WTC11 (cell line): ENCODE data around the gene CGNL1. TPM values are rescaled to one million over a fixed set of nuclear protein-coding genes. Genes with fewer than 3 reads are reported as not detected.

ENCODE experiments used
- ATAC-seq: fragments of 200-7000 bp; cut with Tn5 transposase; 2 replicates; pipeline ENCODE4 v1.10.0; 2021; ENCODE audit warnings: mild to moderate bottlenecking, moderate library complexity
- CTCF ChIA-PET: fragments of 300-600 bp; sonication (Branson Sonifier 250); formaldehyde crosslinking; loops from one replicate; lab custom pipeline; 2021; ENCODE audit warnings: antibody characterized with exemption; lab: Charles Lee
- POLR2A ChIA-PET: fragments of 350-600 bp; sonication (Branson Sonifier 250); formaldehyde crosslinking; loops from one replicate; lab custom pipeline; 2021; ENCODE audit warnings: antibody characterized with exemption; lab: Charles Lee
- DNase-seq: peaks from one replicate; pipeline ENCODE4 v3.0.0; 2021; ENCODE audit warnings: low spot score
- H3K27ac Mint-ChIP-seq: 2 replicates; pipeline ENCODE4 v1.8.0; 2021; ENCODE audit warnings: mixed read lengths
- H3K27me3 Mint-ChIP-seq: 2 replicates; pipeline ENCODE4 v1.8.0; 2021; ENCODE audit warnings: low read depth, mild to moderate bottlenecking, moderate library complexity, mixed read lengths
- H3K36me3 Mint-ChIP-seq: 2 replicates; pipeline ENCODE4 v1.8.0; 2021; ENCODE audit warnings: mixed read lengths
- H3K4me1 Mint-ChIP-seq: 2 replicates; pipeline ENCODE4 v1.8.0; 2022; ENCODE audit warnings: mixed read lengths
- H3K4me3 Mint-ChIP-seq: 2 replicates; pipeline ENCODE4 v1.8.0; 2021; ENCODE audit warnings: mild to moderate bottlenecking, moderate library complexity, mixed read lengths
- H3K9me3 Mint-ChIP-seq: 2 replicates; pipeline ENCODE4 v1.8.0; 2021; ENCODE audit warnings: mixed read lengths
- AFF4 ChIP-seq: sonication (generic); formaldehyde crosslinking; IDR thresholded peaks from 2 replicates; pipeline ENCODE4 v1.8.1; 2023; ENCODE audit warnings: mild to moderate bottlenecking, missing genetic modification reagents, borderline replicate concordance
- ATF1 ChIP-seq: sonication (generic); formaldehyde crosslinking; IDR thresholded peaks from 2 replicates; pipeline ENCODE4 v1.8.1; 2023; ENCODE audit warnings: mild to moderate bottlenecking, moderate library complexity, missing genetic modification reagents
- E2F4 ChIP-seq: sonication (generic); formaldehyde crosslinking; IDR thresholded peaks from 2 replicates; pipeline ENCODE4 v1.8.1; 2022; ENCODE audit warnings: low read depth, mild to moderate bottlenecking, moderate library complexity, missing genetic modification reagents, borderline replicate concordance
- ERG ChIP-seq: fragments of 250-450 bp; sonication (Bioruptor Pico); IDR thresholded peaks from 2 replicates; pipeline ENCODE4 v1.8.0; 2021; ENCODE audit warnings: mild to moderate bottlenecking
- ETV6 ChIP-seq: sonication (generic); formaldehyde crosslinking; IDR thresholded peaks from 2 replicates; pipeline ENCODE4 v1.8.1; 2022; ENCODE audit warnings: mild to moderate bottlenecking, missing genetic modification reagents
- NFE2L1 ChIP-seq: sonication (generic); formaldehyde crosslinking; IDR thresholded peaks from 2 replicates; pipeline ENCODE4 v1.8.1; 2023; ENCODE audit warnings: missing genetic modification reagents
- NFYB ChIP-seq: sonication (generic); formaldehyde crosslinking; conservative IDR thresholded peaks from 2 replicates; pipeline ENCODE4 v1.8.0; 2022; ENCODE audit warnings: low read depth, missing genetic modification reagents
- OVOL2 ChIP-seq: fragments of 250-450 bp; sonication (Bioruptor Pico); IDR thresholded peaks from 2 replicates; pipeline ENCODE4 v1.9.0; 2021; ENCODE audit warnings: mild to moderate bottlenecking, borderline replicate concordance
- PRDM15 ChIP-seq: sonication (generic); formaldehyde crosslinking; IDR thresholded peaks from 2 replicates; pipeline ENCODE4 v1.8.0; 2022; ENCODE audit warnings: missing genetic modification reagents
- RORB ChIP-seq: fragments of 250-450 bp; sonication (Bioruptor Pico); IDR thresholded peaks from 2 replicates; pipeline ENCODE4 v1.9.0; 2021; ENCODE audit warnings: mild to moderate bottlenecking
- SMAD3 ChIP-seq: sonication (generic); formaldehyde crosslinking; IDR thresholded peaks from 2 replicates; pipeline ENCODE4 v1.8.0; 2022; ENCODE audit warnings: missing genetic modification reagents, mild to moderate bottlenecking, borderline replicate concordance
- SP1 ChIP-seq: sonication (generic); formaldehyde crosslinking; conservative IDR thresholded peaks from 2 replicates; pipeline ENCODE4 v1.8.1; 2022; ENCODE audit warnings: missing genetic modification reagents
- ZNF317 ChIP-seq: sonication (generic); formaldehyde crosslinking; IDR thresholded peaks from 2 replicates; pipeline ENCODE4 v1.8.1; 2023; ENCODE audit warnings: low read depth, mild to moderate bottlenecking, moderate library complexity, missing genetic modification reagents, borderline replicate concordance
- ZNF671 ChIP-seq: fragments of 250-450 bp; sonication (Bioruptor Pico); IDR thresholded peaks from 2 replicates; pipeline ENCODE4 v1.8.0; 2021; ENCODE audit warnings: mild to moderate bottlenecking
- total RNA-seq: library from RNA; stranded (reverse); gene quantifications from 3 replicates; pipeline ENCODE4 v1.2.3, GENCODE V29; 2021
- TF ChIP-seq, protein P1 (sequence below): sonication (generic); formaldehyde crosslinking; IDR thresholded peaks from 2 replicates; pipeline ENCODE4 v1.8.0; 2023; ENCODE audit warnings: mild to moderate bottlenecking, missing genetic modification reagents
- TF ChIP-seq, protein P2 (sequence below): sonication (generic); formaldehyde crosslinking; IDR thresholded peaks from 2 replicates; pipeline ENCODE4 v1.8.1; 2023; ENCODE audit warnings: mild to moderate bottlenecking, missing genetic modification reagents, moderate library complexity
- TF ChIP-seq, protein P3 (sequence below): sonication (generic); formaldehyde crosslinking; IDR thresholded peaks from 2 replicates; pipeline ENCODE4 v1.8.0; 2022; ENCODE audit warnings: mild to moderate bottlenecking, missing genetic modification reagents
- TF ChIP-seq, protein P4 (sequence below): sonication (generic); formaldehyde crosslinking; IDR thresholded peaks from 2 replicates; pipeline ENCODE4 v1.8.1; 2023; ENCODE audit warnings: mild to moderate bottlenecking, moderate library complexity, missing genetic modification reagents

CGNL1 gene
- total RNA-seq, 1 experiment from 2014 or later, result 57.3 TPM

DNA sequence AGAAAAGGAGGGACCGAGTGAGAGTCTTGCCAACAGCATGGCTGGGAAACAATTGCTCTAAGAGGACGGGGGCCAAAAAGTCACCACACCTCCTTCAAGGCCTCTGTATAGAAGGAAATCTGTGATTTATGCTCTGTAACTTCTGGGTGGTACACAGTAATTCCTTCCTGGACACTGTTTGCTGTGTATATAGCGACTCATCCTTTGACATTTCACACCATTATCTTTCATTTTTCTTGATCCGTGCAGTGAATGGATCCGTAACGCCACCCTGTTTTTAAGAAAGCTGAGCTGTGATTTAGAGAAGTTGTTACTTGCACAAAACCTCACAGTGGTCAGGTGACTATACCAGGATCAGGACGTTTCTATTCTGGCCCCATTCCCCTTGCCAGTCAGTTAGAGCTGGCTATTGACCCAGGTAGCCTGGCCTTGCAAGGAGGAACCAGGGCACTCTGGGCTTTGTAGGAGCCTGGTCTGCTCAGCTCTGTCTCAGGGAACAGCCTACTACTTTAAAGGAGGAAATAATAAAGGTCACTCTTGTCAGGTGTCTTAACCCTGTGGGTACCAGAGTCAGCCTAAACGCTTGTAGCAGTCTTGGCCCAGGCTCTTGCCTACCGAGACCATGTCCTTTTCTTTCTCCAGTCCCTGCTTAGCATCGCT, 128.9 kb downstream of the CGNL1 start:
- Mint-ChIP-seq H3K4me3 (no peak overlapping the region), H3K9me3 (no peaks in the 10 kb centered on the region), H3K36me3 (no peaks in the 10 kb centered on the region), H3K27me3 (no peaks in the 10 kb centered on the region), H3K4me1 (peaks cover 55% of the 10 kb centered on the region), H3K27ac (peak overlapping the region; percentile 31; the same call in 1 of the 2 replicates)
- ATAC-seq (no peak), DNase-seq (no peak)
- ChIA-PET CTCF (interaction anchor here (0.8 to 5.5 kb wide), 15 partner anchors 16 to 359 kb away, joined by 3 to 81 read pairs (median 8); partner anchors contain the start of gene CGNL1), POLR2A (no interaction called here)
- no peak for TF ChIP-seq ETV6
- TF ChIP-seq ERG (CRISPR knock-in tag), result no peak
- TF ChIP-seq AFF4, result no peak
- no peak for TF ChIP-seq E2F4 (CRISPR knock-in tag)
- TF ChIP-seq ZNF317 (CRISPR knock-in tag), result no peak
- TF ChIP-seq SP1 (CRISPR knock-in tag), result no peak
- TF ChIP-seq OVOL2 (CRISPR knock-in tag), result no peak
- TF ChIP-seq, protein P1, sequence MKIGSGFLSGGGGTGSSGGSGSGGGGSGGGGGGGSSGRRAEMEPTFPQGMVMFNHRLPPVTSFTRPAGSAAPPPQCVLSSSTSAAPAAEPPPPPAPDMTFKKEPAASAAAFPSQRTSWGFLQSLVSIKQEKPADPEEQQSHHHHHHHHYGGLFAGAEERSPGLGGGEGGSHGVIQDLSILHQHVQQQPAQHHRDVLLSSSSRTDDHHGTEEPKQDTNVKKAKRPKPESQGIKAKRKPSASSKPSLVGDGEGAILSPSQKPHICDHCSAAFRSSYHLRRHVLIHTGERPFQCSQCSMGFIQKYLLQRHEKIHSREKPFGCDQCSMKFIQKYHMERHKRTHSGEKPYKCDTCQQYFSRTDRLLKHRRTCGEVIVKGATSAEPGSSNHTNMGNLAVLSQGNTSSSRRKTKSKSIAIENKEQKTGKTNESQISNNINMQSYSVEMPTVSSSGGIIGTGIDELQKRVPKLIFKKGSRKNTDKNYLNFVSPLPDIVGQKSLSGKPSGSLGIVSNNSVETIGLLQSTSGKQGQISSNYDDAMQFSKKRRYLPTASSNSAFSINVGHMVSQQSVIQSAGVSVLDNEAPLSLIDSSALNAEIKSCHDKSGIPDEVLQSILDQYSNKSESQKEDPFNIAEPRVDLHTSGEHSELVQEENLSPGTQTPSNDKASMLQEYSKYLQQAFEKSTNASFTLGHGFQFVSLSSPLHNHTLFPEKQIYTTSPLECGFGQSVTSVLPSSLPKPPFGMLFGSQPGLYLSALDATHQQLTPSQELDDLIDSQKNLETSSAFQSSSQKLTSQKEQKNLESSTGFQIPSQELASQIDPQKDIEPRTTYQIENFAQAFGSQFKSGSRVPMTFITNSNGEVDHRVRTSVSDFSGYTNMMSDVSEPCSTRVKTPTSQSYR (CRISPR knock-in tag), result no peak
- TF ChIP-seq ATF1 (CRISPR knock-in tag), result no peak
- no peak for TF ChIP-seq NFE2L1
- TF ChIP-seq SMAD3 (CRISPR knock-in tag), result no peak
- no peak for TF ChIP-seq NFYB (CRISPR knock-in tag)
- TF ChIP-seq, protein P2, sequence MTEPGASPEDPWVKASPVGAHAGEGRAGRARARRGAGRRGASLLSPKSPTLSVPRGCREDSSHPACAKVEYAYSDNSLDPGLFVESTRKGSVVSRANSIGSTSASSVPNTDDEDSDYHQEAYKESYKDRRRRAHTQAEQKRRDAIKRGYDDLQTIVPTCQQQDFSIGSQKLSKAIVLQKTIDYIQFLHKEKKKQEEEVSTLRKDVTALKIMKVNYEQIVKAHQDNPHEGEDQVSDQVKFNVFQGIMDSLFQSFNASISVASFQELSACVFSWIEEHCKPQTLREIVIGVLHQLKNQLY (CRISPR knock-in tag), result no peak
- TF ChIP-seq, protein P3, sequence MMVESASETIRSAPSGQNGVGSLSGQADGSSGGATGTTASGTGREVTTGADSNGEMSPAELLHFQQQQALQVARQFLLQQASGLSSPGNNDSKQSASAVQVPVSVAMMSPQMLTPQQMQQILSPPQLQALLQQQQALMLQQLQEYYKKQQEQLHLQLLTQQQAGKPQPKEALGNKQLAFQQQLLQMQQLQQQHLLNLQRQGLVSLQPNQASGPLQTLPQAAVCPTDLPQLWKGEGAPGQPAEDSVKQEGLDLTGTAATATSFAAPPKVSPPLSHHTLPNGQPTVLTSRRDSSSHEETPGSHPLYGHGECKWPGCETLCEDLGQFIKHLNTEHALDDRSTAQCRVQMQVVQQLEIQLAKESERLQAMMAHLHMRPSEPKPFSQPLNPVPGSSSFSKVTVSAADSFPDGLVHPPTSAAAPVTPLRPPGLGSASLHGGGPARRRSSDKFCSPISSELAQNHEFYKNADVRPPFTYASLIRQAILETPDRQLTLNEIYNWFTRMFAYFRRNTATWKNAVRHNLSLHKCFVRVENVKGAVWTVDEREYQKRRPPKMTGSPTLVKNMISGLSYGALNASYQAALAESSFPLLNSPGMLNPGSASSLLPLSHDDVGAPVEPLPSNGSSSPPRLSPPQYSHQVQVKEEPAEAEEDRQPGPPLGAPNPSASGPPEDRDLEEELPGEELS, result no peak
- TF ChIP-seq, protein P4, sequence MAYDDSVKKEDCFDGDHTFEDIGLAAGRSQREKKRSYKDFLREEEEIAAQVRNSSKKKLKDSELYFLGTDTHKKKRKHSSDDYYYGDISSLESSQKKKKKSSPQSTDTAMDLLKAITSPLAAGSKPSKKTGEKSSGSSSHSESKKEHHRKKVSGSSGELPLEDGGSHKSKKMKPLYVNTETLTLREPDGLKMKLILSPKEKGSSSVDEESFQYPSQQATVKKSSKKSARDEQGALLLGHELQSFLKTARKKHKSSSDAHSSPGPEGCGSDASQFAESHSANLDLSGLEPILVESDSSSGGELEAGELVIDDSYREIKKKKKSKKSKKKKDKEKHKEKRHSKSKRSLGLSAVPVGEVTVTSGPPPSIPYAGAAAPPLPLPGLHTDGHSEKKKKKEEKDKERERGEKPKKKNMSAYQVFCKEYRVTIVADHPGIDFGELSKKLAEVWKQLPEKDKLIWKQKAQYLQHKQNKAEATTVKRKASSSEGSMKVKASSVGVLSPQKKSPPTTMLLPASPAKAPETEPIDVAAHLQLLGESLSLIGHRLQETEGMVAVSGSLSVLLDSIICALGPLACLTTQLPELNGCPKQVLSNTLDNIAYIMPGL (CRISPR knock-in tag), result no peak
- TF ChIP-seq ZNF671, result no peak
- TF ChIP-seq RORB, result no peak
- TF ChIP-seq PRDM15, result no peak
